ENCODE measurements around the gene ADGRB3.

DNA sequence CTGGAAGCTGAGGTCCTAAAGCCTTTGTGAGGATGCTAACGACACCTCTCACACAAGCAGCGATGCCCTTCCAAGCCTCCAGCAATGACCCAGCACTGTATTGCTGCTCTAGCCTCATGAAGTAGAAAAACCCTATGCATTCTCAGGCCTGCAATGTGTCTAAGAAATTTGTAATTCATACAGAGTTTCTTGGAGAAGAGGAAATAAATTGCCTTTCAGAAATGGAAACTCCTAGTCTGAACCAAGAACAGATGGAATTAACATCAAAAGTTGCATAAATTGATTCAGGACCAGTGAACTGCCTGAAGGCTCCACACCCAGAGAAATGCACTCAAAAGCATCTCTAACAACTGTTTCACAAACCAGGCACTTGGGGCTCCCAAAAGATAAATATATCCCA lies 353.6 kb downstream of the ADGRB3 start:
- TF ChIP-seq, protein P1, sequence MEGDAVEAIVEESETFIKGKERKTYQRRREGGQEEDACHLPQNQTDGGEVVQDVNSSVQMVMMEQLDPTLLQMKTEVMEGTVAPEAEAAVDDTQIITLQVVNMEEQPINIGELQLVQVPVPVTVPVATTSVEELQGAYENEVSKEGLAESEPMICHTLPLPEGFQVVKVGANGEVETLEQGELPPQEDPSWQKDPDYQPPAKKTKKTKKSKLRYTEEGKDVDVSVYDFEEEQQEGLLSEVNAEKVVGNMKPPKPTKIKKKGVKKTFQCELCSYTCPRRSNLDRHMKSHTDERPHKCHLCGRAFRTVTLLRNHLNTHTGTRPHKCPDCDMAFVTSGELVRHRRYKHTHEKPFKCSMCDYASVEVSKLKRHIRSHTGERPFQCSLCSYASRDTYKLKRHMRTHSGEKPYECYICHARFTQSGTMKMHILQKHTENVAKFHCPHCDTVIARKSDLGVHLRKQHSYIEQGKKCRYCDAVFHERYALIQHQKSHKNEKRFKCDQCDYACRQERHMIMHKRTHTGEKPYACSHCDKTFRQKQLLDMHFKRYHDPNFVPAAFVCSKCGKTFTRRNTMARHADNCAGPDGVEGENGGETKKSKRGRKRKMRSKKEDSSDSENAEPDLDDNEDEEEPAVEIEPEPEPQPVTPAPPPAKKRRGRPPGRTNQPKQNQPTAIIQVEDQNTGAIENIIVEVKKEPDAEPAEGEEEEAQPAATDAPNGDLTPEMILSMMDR (IDR thresholded peaks at IDR 0.05) = no peak
- TF ChIP-seq, protein P2, sequence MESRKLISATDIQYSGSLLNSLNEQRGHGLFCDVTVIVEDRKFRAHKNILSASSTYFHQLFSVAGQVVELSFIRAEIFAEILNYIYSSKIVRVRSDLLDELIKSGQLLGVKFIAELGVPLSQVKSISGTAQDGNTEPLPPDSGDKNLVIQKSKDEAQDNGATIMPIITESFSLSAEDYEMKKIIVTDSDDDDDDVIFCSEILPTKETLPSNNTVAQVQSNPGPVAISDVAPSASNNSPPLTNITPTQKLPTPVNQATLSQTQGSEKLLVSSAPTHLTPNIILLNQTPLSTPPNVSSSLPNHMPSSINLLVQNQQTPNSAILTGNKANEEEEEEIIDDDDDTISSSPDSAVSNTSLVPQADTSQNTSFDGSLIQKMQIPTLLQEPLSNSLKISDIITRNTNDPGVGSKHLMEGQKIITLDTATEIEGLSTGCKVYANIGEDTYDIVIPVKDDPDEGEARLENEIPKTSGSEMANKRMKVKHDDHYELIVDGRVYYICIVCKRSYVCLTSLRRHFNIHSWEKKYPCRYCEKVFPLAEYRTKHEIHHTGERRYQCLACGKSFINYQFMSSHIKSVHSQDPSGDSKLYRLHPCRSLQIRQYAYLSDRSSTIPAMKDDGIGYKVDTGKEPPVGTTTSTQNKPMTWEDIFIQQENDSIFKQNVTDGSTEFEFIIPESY (IDR thresholded peaks at IDR 0.05; ENCODE audit: borderline replicate concordance, low read depth) = no peak
- TF ChIP-seq JUND (IDR thresholded peaks at IDR 0.05) = no peak
